DOHH2 (cell line): ENCODE results near the gene METTL24.

Experiments used
- CTCF ChIP-seq: fragments of 200-600 bp; sonication (generic); IDR thresholded peaks from one replicate; pipeline ENCODE4 v1.5.1; 2014; ENCODE audit warnings: antibody characterized with exemption, mild to moderate bottlenecking, low read depth, low read length; ENCODE audit not compliant: poor library complexity, severe bottlenecking
- EZH2phosphoT487 ChIP-seq: fragments of 200-600 bp; sonication (generic); IDR thresholded peaks from 2 replicates; pipeline ENCODE4 v1.6.1; 2017; ENCODE audit warnings: borderline replicate concordance, mild to moderate bottlenecking, antibody characterized with exemption, low read length, moderate library complexity, mixed read lengths

- no peak for TF ChIP-seq CTCF
- no peak for TF ChIP-seq EZH2phosphoT487
These were observed 40.5 kb downstream of the METTL24 start for GRCh38 chr6:110317646-110318045.
